Suppressor macrophage treated with lipopolysaccharide for 1 hour (primary cell): ENCODE data around the gene ZNF777.

Experiments used
- DNase-seq, 3 donors: peaks; one replicate each; pipeline ENCODE4 v3.0.0-alpha.2; 2020 to 2022

The ZNF777 gene

GRCh38 chr7:149476791-149477190 lies 15.9 kb upstream of the ZNF777 start:
- DNase-seq = no peak

GRCh38 chr7:149475121-149476045 lies 14.5 kb upstream of the ZNF777 start:
- DNase-seq = no peak

- no peak for DNase-seq
Observed at GRCh38 chr7:149474309-149475120, 13.7 kb upstream of the ZNF777 start.

- no peak for DNase-seq
Observed at GRCh38 chr7:149473251-149473650, 12.4 kb upstream of the ZNF777 start.

GRCh38 chr7:149471289-149471953 lies 10.6 kb upstream of the ZNF777 start:
- no peak for DNase-seq

GRCh38 chr7:149469806-149470205 lies 8.9 kb upstream of the ZNF777 start:
- DNase-seq = no peak

GRCh38 chr7:149468208-149468607 lies 7.3 kb upstream of the ZNF777 start:
- DNase-seq = no peak

GRCh38 chr7:149467321-149467859 lies 6.5 kb upstream of the ZNF777 start:
- DNase-seq = no peak

- DNase-seq = no peak
Observed at GRCh38 chr7:149466364-149466763, 5.5 kb upstream of the ZNF777 start.

- DNase-seq = no peak
Observed at GRCh38 chr7:149463500-149464161, 2.8 kb upstream of the ZNF777 start.

GRCh38 chr7:149462101-149462520 lies 1.2 kb upstream of the ZNF777 start:
- DNase-seq = no peak

- DNase-seq = peak; percentile 33 to 70 (median 39)
Observed at GRCh38 chr7:149459540-149460452, 1.1 kb downstream of the ZNF777 start.

GRCh38 chr7:149459201-149459539 lies 1.7 kb downstream of the ZNF777 start:
- DNase-seq = no peak

- DNase-seq = no peak
Observed at GRCh38 chr7:149458235-149458634, 2.6 kb downstream of the ZNF777 start.

- no peak for DNase-seq
Observed at GRCh38 chr7:149457766-149458165, 3.1 kb downstream of the ZNF777 start.

GRCh38 chr7:149456506-149457421 lies 4.1 kb downstream of the ZNF777 start:
- DNase-seq = no peak

GRCh38 chr7:149455175-149455950 lies 5.5 kb downstream of the ZNF777 start:
- no peak for DNase-seq

- DNase-seq = no peak
Observed at GRCh38 chr7:149454750-149455149, 6.1 kb downstream of the ZNF777 start.

GRCh38 chr7:149454006-149454405 lies 6.9 kb downstream of the ZNF777 start:
- DNase-seq = no peak
